Activated T-cell treated with anti-CD3 and anti-CD28 coated beads, Interleukin-2, amount 50 U/mL, for 1 hour (primary cell): ENCODE results near the gene MYO16.
"Not testable (repeated sequence)": the region's sequence is repeated elsewhere in the genome, so short reads cannot be mapped to it uniquely, and the experiment has no call there.

Source experiments
- DNase-seq: peaks from one replicate; pipeline ENCODE4 v3.0.0-alpha.2; 2020

Gene MYO16

GRCh38 chr13:109211616-109212015, 582.2 kb downstream of the MYO16 start:
- no peak for DNase-seq

DNA sequence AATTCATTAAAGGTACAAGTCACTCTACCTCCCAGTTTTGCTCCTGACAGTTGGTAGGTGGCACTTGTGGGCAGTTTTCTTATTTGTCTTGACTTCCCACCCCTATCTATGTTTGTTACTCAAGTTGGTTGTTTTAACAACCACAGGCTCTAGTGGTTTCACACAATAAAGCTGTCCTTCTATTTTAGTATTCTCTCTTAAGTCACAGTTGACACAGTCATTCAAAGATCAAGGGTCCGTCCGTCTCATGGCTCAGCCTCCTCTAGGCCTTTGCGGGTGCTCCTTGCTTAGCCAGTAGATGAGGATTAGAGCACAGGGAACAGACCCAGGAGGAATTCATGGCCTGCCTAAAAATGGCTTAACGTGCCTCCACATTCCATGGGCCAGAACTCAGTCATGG, 583.2 kb downstream of the MYO16 start:
- DNase-seq: no peak

DNA sequence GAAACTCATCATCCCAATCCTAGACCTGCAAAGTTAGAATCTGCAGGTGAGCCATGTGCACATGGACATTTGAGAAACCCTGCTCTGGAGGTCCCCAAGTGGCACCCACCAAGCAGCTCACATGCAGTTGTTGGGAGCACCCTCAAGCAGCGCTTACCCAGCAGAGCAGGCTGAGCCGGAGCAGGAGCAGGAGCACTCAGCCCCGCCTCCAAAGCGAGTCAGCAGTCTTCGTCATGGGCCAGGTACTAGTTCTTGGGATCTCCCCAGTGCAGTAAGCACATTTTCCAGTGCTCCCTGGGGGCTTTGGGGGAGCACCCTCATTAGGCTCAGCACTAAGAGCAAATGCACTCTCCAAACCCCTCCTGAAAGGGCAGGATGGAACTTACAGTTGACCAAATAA, 584.3 kb downstream of the MYO16 start:
- no peak for DNase-seq

DNA sequence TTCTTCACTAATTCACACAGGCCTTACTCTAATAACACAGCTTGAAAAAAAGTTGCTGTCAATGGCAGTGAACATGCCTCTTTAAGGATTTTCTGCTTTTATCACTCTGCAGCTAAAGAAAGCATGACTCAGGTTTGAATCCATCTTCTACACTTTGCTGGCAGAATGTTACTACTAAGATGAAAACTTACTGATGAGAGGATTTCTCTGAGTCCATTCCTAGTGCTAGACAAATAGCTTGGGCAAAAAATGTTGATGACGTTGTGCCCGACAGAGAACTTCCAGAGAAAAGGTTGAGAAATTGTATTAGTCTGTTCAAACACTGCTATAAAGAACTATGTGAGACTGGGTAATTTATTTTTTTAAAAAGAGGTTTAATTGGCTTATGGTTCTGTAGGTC, 585.0 kb downstream of the MYO16 start:
- no peak for DNase-seq

GRCh38 chr13:109215377-109215776, 586.0 kb downstream of the MYO16 start:
- no peak for DNase-seq

DNA sequence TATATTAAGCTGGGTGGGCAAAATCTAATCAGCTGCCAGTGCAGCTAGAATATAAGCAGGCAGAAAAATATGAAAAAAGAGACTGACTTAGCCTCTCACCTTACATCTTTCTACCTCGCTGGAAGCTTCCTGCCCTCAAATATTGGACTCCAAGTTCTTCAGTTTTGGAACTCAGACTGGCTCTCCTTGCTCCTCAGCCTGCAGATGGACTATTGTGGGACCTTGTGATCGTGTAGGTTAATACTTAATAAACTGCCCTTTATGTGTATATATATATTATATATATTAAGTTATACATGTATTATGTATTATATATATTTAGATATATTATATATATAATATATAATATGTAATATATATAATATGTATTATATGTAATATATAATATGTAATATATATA, 588.1 kb downstream of the MYO16 start:
- not testable (repeated sequence) for DNase-seq

DNA sequence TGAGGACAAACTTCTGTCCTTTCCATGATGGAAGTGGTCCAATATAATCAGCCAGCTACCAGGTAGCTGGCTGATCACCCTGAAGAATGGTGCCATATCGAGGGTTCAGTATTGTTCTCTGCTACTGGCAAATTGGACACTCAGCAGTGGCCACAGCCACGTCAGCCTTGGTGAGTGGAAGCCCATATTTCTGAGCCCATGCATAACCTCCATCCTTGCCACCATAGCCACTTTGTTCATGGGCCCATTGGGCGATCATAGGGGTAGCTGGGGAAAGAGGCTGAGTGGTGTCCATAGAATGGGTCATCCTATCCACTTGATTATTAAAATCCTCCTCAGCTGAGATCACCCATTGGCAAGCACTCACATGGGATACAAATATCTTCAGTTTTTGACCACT, 591.2 kb downstream of the MYO16 start:
- no peak for DNase-seq

DNA sequence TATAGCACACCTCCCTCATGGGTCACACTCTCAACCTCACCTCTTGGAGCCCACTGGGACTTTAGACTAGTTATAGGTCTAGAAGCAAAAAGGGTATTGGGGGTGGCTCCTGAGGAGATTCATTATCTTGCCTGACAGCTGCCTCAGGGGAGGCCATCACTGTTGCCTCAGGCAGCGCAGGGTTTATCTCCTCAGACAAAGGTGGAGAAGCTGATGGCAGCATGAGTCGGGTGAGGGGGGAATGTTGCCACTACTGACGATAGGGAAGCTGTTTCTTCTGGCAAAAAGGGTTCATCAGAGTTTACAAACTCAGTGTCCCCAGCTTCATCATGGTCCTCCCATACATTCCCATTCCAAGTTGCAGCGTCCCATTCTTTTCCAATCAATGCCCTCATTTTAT, 594.6 kb downstream of the MYO16 start:
- no peak for DNase-seq

DNA sequence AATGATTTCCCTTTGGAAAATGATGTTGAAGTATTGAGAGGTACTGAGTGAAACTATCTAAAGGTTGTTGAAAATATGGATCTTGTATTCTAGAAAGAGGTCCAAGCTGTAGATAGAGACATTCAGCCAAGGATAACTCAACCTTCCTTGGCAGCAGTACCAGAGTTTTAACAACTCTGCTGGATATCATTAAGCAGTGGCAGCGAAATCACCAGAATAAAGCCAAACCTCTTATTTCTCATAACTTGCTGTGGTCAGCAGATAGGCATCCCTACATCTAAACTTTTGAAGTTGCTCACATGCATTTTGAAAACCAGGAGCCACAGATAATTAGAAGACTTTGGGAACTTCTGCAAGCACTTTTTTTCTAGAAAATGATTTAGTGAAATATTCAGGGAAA, 597.2 kb downstream of the MYO16 start:
- DNase-seq: no peak

GRCh38 chr13:109227344-109227940, 598.0 kb downstream of the MYO16 start:
- no peak for DNase-seq

DNA sequence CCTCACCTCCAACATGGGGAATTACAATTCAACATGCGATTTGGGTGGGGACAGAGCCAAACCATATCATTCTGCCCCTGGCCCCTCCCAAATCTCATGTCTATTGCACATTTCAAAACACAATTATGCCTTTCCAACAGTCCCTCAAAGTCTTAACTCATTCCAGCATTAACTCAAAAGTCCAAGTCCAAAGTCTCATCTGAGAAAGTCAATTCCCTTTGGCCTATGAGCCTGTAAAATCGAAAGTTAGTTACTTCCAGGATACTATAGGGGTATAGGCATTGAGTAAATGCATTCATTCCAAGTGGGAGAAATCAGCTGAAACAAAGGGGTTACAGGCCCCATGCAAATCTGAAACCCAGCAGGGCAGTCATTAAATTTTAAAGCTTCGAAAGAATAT, 598.8 kb downstream of the MYO16 start:
- no peak for DNase-seq

DNA sequence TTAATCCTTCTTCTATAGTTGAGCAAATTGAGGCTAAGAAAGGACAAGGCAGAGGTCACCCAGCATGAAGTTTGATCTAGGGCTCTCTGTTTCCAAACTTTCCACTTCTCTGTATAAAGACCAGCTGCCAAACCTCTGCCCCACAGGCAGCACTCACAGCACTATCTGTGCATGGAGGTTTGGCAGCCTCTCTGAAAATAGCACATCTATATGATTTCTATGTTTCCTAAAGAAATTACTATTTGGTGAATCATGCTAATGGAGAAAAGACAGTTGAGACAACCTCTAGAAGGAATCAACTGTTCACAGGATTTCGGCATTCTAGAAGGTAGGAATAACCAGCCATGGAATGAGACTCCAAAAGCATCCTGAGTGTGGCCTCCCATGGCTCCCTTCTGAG, 602.5 kb downstream of the MYO16 start:
- DNase-seq: no peak

- no peak for DNase-seq
These were observed 603.9 kb downstream of the MYO16 start for GRCh38 chr13:109233293-109233692.

GRCh38 chr13:109235901-109236300, 606.5 kb downstream of the MYO16 start:
- DNase-seq: no peak

GRCh38 chr13:109241160-109241559, 611.7 kb downstream of the MYO16 start:
- no peak for DNase-seq

- no peak for DNase-seq
These were observed 614.0 kb downstream of the MYO16 start for GRCh38 chr13:109243311-109243951.

- DNase-seq: no peak
These were observed 615.2 kb downstream of the MYO16 start for GRCh38 chr13:109244566-109244965.

DNA sequence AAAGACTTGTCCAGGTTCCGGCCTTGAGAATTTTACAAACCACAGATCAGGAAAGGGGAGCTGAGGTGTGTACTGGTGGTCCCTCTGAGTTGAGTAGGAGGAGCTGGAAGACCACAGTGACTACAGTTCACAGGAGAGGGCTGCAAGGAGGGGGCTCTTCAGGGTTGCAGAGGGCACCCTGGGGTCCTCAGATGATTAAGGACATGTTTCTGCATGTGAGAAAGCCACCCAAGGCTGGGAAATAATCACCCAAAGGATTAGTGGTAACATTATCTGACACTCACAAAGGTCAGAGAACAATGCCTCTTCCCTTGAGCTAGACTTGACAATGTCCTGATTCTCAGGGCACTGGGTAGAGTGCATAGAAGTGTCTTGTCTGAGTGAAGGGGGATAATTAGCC, 616.6 kb downstream of the MYO16 start:
- DNase-seq: no peak

GRCh38 chr13:109249780-109250528, 620.5 kb downstream of the MYO16 start:
- DNase-seq: no peak

DNA sequence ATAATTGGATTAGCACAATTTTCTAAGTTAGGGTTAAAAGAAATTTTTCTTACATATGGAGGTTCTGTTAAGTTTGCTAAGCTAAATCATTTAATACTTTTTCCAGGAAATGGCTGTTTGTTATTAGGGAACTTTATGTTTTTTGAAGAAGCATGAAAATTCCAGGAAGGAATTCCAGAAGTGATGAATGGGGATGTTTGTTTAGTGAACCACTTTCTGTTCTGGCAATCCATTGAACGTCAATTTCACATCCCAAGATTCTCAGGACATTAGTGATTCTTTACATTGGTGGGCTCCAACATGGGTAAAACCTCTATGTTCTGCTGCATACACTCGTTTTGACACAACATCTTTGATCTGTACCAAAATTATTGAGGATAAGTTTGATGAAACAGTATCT, 622.5 kb downstream of the MYO16 start:
- DNase-seq: no peak

DNA sequence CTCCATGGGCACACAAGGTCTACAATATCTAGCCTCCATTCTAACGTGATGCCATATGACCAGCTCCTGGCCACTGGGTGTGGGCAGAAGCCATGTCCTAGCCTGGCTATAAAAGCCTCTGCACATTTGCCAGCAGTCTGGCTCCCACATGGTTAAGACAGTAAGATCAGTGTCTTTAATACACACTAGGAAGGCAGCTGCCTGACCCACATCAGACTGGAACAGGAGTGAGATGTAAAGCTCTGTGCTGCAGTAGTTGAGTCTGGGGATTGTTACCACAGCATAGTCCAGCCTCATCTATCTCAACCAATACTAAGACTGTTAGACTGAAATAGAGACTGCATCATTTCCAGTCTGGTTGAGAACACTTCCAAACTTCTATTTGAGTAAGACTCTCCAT, 623.9 kb downstream of the MYO16 start:
- DNase-seq: no peak

GRCh38 chr13:109254274-109254673, 624.9 kb downstream of the MYO16 start:
- DNase-seq: no peak

- DNase-seq: no peak
These were observed 625.9 kb downstream of the MYO16 start for GRCh38 chr13:109255141-109255856.
